AG10803 (cell line): ENCODE results near the gene MARCO.

Experiments
- DNase-seq: peaks from one replicate; pipeline ENCODE4 v3.0.0; 2010; ENCODE audit warnings: low read depth
- H3K4me3 ChIP-seq: 2 replicates; pipeline ENCODE4 v1.5.1; 2011; ENCODE audit warnings: mild to moderate bottlenecking, low read length, control low read depth
- CTCF ChIP-seq: conservative IDR thresholded peaks from 2 replicates; pipeline ENCODE4 v1.5.1; 2011; ENCODE audit warnings: mild to moderate bottlenecking, low read length, control low read depth, inconsistent platforms

The MARCO gene

GRCh38 chr2:118975133-118975532, 33.1 kb downstream of the MARCO start:
- TF ChIP-seq CTCF, result no peak
- no peak for DNase-seq

GRCh38 chr2:118978064-118978463, 36.1 kb downstream of the MARCO start:
- no peak for DNase-seq
- no peak for TF ChIP-seq CTCF
- no peak overlapping the region for H3K4me3 ChIP-seq

More at GRCh38 chr2:118975133-118975532, 33.1 kb downstream of the MARCO start:
- no peak overlapping the region for H3K4me3 ChIP-seq

- DNase-seq, result no peak
- H3K4me3 ChIP-seq, result no peak overlapping the region
- TF ChIP-seq CTCF, result no peak
Measured at GRCh38 chr2:118979152-118979861, 37.3 kb downstream of the MARCO start.

GRCh38 chr2:118980022-118980421, 38.0 kb downstream of the MARCO start:
- TF ChIP-seq CTCF, result no peak

GRCh38 chr2:118980573-118980972, 38.6 kb downstream of the MARCO start:
- no peak for DNase-seq
- TF ChIP-seq CTCF, result no peak
- H3K4me3 ChIP-seq, result no peak overlapping the region

More at GRCh38 chr2:118980022-118980421, 38.0 kb downstream of the MARCO start:
- no peak for DNase-seq
- H3K4me3 ChIP-seq, result no peak overlapping the region

- TF ChIP-seq CTCF, result no peak
- DNase-seq, result no peak
- no peak overlapping the region for H3K4me3 ChIP-seq
Measured at GRCh38 chr2:118981632-118982031, 39.6 kb downstream of the MARCO start.

GRCh38 chr2:118982039-118982438, 40.0 kb downstream of the MARCO start:
- no peak for TF ChIP-seq CTCF
- no peak overlapping the region for H3K4me3 ChIP-seq
- DNase-seq, result no peak
